Thoracic aorta (tissue), 2 donors: ENCODE data around the gene ZBTB40. TPM values are rescaled to one million over a fixed set of nuclear protein-coding genes. Genes with fewer than 3 reads are reported as not detected.

Experiments used
- ATAC-seq: fragments of 150-250 bp; one replicate; pipeline ENCODE4 v1.8.0; 2017; ENCODE audit warnings: low read depth; ENCODE audit not compliant: insufficient number of reproducible peaks, low FRiP score
- DNase-seq: peaks from one replicate; pipeline ENCODE4 v3.0.0-alpha.2; 2020; ENCODE audit warnings: low spot score
- H3K27ac ChIP-seq, 2 donors: fragments of 200-600 bp; sonication (generic); 1 replicate in 1 of 2; 2 replicates in 1 of 2; pipeline ENCODE4 v1.5.1; 2016; ENCODE audit warnings: mild to moderate bottlenecking in 2 of 2, moderate library complexity in 2 of 2
- H3K27me3 ChIP-seq: fragments of 200-600 bp; sonication (generic); replicated peaks from 2 replicates; pipeline ENCODE4 v1.6.0; 2016; ENCODE audit warnings: mild to moderate bottlenecking; ENCODE audit not compliant: insufficient read depth
- H3K36me3 ChIP-seq: fragments of 200-600 bp; sonication (generic); one replicate; pipeline ENCODE4 v1.5.1; 2016
- H3K4me1 ChIP-seq, 2 donors: fragments of 200-600 bp; sonication (generic); 1 replicate in 1 of 2; 2 replicates in 1 of 2; pipeline versions ENCODE4 v1.5.1 to v1.6.0; 2016; ENCODE audit warnings: low read depth in 2 of 2, mild to moderate bottlenecking in 1 of 2; ENCODE audit not compliant: control insufficient read depth in 1 of 2
- H3K4me3 ChIP-seq: fragments of 200-600 bp; sonication (generic); 2 replicates; pipeline ENCODE4 v1.5.1; 2016; ENCODE audit warnings: mild to moderate bottlenecking
- H3K9me3 ChIP-seq: fragments of 200-600 bp; sonication (generic); 2 replicates; pipeline ENCODE4 v1.5.1; 2016
- total RNA-seq, 2 donors: library from RNA; depleted of rRNA; stranded (reverse); fragments of >200 nt; gene quantifications; one replicate each; pipeline versions ENCODE4 v1.1.0 to v1.2.3, GENCODE V29; 2016
- TF ChIP-seq, protein P1 (sequence below): fragments of 200-600 bp; sonication (generic); IDR thresholded peaks from one replicate; pipeline ENCODE4 v1.5.1; 2019; ENCODE audit warnings: antibody characterized with exemption

The ZBTB40 gene
- total RNA-seq, 2 donors from 2014 or later = 30.4 to 36.4 TPM

DNA sequence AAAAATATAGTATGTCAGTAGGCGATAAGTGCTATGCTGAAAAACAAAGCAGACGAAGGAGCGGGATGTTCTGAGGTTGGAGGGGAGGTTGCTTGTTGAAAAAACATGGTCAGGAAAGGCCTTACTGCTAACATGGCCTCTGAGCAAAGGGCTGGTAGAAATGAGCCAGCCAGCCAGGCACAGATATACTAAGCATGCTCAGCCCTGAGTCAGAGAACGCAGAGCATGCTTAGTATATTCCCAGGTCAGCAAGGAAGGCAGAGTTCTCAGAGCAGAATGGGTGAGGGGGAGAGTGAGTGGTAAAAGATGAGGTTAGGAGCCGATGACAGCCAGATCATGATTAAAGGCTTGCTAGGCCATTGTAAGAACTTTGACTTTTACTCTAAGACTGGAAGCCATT lies 36.7 kb downstream of the ZBTB40 start:
- Histone ChIP-seq H3K4me3 (no peak overlapping the region), H3K27me3 (no peaks in the 10 kb centered on the region), H3K36me3 (peaks cover 4% of the 10 kb centered on the region), H3K4me1 (peaks cover 3 to 19% of the 10 kb centered on the region in 2 donors), H3K27ac (no peak overlapping the region), H3K9me3 (no peaks in the 10 kb centered on the region)
- TF ChIP-seq, protein P1, sequence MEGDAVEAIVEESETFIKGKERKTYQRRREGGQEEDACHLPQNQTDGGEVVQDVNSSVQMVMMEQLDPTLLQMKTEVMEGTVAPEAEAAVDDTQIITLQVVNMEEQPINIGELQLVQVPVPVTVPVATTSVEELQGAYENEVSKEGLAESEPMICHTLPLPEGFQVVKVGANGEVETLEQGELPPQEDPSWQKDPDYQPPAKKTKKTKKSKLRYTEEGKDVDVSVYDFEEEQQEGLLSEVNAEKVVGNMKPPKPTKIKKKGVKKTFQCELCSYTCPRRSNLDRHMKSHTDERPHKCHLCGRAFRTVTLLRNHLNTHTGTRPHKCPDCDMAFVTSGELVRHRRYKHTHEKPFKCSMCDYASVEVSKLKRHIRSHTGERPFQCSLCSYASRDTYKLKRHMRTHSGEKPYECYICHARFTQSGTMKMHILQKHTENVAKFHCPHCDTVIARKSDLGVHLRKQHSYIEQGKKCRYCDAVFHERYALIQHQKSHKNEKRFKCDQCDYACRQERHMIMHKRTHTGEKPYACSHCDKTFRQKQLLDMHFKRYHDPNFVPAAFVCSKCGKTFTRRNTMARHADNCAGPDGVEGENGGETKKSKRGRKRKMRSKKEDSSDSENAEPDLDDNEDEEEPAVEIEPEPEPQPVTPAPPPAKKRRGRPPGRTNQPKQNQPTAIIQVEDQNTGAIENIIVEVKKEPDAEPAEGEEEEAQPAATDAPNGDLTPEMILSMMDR = no peak
- ATAC-seq (no peak), DNase-seq (no peak)

DNA sequence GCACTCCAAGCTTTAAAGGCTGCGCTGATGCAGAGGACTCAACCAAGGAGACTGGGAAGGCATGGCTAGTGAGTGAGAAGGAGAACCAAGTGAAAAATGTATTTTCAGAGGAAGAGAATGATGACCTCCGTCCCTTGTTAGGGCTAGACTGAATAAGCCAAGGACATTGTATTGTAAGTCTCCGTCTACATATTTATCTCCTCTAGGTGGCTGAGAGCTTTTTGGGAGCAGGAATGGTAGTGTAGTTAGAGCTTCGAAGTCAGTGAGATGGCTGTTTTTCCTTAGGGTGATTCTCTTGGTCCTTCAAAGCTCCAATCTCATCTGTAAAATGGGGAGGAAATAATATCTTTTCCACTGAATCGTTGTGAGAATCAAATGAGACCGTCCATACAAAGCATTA lies 37.6 kb downstream of the ZBTB40 start:
- Histone ChIP-seq H3K27ac (no peak overlapping the region), H3K4me3 (no peak overlapping the region), H3K27me3 (no peaks in the 10 kb centered on the region), H3K36me3 (peaks cover 4% of the 10 kb centered on the region), H3K9me3 (no peaks in the 10 kb centered on the region), H3K4me1 (peaks cover 3 to 19% of the 10 kb centered on the region in 2 donors)
- ATAC-seq = no peak
- TF ChIP-seq, protein P1 = no peak
- DNase-seq = no peak

DNA sequence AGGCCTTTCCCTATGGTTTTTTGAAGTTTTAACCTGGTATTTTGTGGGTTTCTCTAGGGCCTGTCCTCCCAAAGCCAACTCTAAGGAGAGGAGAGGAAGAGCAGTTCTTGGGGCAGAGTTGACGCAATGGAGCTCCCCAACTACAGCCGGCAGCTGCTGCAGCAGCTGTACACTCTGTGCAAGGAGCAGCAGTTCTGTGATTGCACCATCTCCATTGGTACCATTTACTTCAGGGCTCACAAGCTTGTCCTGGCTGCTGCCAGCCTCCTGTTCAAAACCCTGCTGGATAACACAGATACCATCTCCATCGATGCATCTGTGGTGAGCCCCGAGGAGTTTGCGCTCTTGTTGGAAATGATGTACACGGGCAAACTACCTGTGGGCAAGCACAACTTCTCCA lies 38.2 kb downstream of the ZBTB40 start:
- DNase-seq (no peak), ATAC-seq (no peak)
- H3K4me3 ChIP-seq = no peak overlapping the region
- TF ChIP-seq, protein P1 = no peak
- H3K27ac ChIP-seq = no peak overlapping the region
- peaks cover 3 to 19% of the 10 kb centered on the region in 2 donors for H3K4me1 ChIP-seq
- H3K9me3 ChIP-seq = no peaks in the 10 kb centered on the region
- H3K36me3 ChIP-seq = peaks cover 4% of the 10 kb centered on the region
- H3K27me3 ChIP-seq = no peaks in the 10 kb centered on the region

DNA sequence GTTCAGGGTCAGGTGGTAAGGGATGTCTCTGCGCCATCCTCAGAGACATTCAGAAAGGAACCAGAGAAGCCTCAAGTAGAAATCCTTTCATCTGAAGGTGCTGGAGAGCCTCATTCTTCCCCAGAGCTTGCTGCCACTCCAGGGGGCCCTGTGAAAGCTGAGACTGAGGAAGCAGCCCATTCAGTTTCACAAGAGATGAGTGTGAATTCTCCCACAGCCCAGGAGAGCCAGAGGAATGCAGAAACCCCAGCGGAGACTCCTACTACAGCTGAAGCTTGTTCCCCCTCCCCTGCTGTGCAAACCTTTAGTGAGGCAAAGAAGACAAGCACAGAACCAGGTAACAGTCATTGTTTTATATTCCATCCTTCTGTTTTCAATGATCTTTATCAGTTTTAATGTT lies 38.7 kb downstream of the ZBTB40 start:
- TF ChIP-seq, protein P1 = no peak
- Histone ChIP-seq H3K36me3 (peaks cover 4% of the 10 kb centered on the region), H3K27ac (no peak overlapping the region), H3K4me3 (no peak overlapping the region), H3K4me1 (peaks cover 3 to 23% of the 10 kb centered on the region in 2 donors), H3K27me3 (no peaks in the 10 kb centered on the region), H3K9me3 (no peaks in the 10 kb centered on the region)
- no peak for ATAC-seq
- no peak for DNase-seq

DNA sequence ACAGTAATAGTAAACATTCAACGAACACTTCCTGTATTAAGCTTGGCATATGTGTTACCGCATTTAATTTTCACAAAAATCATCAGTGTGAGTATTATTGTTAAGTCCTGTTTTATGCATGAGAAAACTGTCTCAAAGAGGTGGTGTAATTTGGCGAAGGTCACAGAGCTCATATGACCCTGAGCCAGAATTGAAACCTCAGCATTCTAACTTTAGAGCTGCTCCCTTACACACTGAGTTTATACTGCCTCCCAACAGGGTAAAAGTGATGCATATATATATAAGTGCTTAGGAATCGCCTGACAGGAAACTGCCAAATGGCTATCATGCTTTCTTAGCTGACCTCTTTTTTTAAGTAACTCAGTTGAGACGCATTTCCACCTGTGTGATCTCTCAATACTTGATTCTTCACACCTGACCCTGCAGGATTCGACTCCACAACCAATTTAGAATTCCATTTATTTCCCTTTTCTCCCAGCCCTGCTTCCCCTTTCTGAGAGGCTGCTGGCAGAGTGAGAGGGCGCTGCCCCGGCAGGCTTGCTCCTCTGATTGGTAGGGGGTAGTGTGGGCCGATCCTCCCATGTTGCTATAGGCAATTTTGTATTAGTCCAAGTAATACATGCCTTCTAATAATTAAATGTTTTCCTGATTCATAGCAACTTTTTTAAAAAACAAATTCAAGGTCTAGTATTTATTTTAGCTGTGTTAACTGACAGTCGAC lies 40.5 kb downstream of the ZBTB40 start:
- ATAC-seq (no peak), DNase-seq (no peak)
- Histone ChIP-seq H3K27me3 (no peaks in the 10 kb centered on the region), H3K36me3 (peaks cover 4% of the 10 kb centered on the region), H3K4me1 (peaks cover 3 to 22% of the 10 kb centered on the region in 2 donors), H3K4me3 (no peak overlapping the region), H3K27ac (no peak overlapping the region), H3K9me3 (no peaks in the 10 kb centered on the region)
- TF ChIP-seq, protein P1 = no peak
